Left forelimb (tissue), 1 donor: ENCODE measurements around the gene RPGR.
A peak's percentile ranks its signal among the peaks of the same experiment; 100 is the strongest.

Source experiments
- DNase-seq: peaks from one replicate; pipeline ENCODE4 v3.0.0-alpha.2; 2018; ENCODE audit warnings: low spot score

The RPGR gene

GRCh38 chrX:38327007-38327774 lies at the start of gene RPGR:
TSS of gene RPGR (minus strand) at chrX:38327509. CDS start at chrX:38327367, 142 bp downstream.
- DNase-seq, result peak; percentile 94

GRCh38 chrX:38376747-38377146 lies 49.4 kb upstream of the RPGR start:
- no peak for DNase-seq

- DNase-seq, result no peak
Observed at GRCh38 chrX:38375891-38376290, 48.6 kb upstream of the RPGR start.

GRCh38 chrX:38374431-38374830 lies 47.1 kb upstream of the RPGR start:
- DNase-seq, result no peak

- DNase-seq, result no peak
Observed at GRCh38 chrX:38371641-38372040, 44.3 kb upstream of the RPGR start.

GRCh38 chrX:38368774-38369173 lies 41.5 kb upstream of the RPGR start:
- no peak for DNase-seq

- no peak for DNase-seq
Observed at GRCh38 chrX:38365954-38366353, 38.6 kb upstream of the RPGR start.

GRCh38 chrX:38363046-38363445 lies 35.7 kb upstream of the RPGR start:
- no peak for DNase-seq

GRCh38 chrX:38357747-38358673 lies 30.7 kb upstream of the RPGR start:
- DNase-seq, result no peak

- DNase-seq, result no peak
Observed at GRCh38 chrX:38356401-38356800, 29.1 kb upstream of the RPGR start.

- no peak for DNase-seq
Observed at GRCh38 chrX:38352362-38352761, 25.1 kb upstream of the RPGR start, which contains the start of gene OTC. TSS of gene OTC (plus strand) at chrX:38352604. CDS start at chrX:38352697, 93 bp downstream.

- DNase-seq, result no peak
Observed at GRCh38 chrX:38351346-38351745, 24.0 kb upstream of the RPGR start.

GRCh38 chrX:38347136-38347535 lies 19.8 kb upstream of the RPGR start:
- no peak for DNase-seq

GRCh38 chrX:38346150-38346549 lies 18.8 kb upstream of the RPGR start:
- no peak for DNase-seq

- DNase-seq, result no peak
Observed at GRCh38 chrX:38342853-38343778, 15.8 kb upstream of the RPGR start.

- no peak for DNase-seq
Observed at GRCh38 chrX:38341442-38341841, 14.1 kb upstream of the RPGR start.

GRCh38 chrX:38336538-38337240 lies 9.4 kb upstream of the RPGR start:
- no peak for DNase-seq

- DNase-seq, result no peak
Observed at GRCh38 chrX:38335382-38335781, 8.1 kb upstream of the RPGR start.

GRCh38 chrX:38332505-38332904 lies 5.2 kb upstream of the RPGR start:
- DNase-seq, result no peak

GRCh38 chrX:38327775-38328081 lies 419 bp upstream of the RPGR start:
- DNase-seq, result no peak

- DNase-seq, result no peak
Observed at GRCh38 chrX:38326086-38326485, 1.2 kb downstream of the RPGR start.
